Nephron progenitor cell (in vitro differentiated cells): ENCODE measurements around the gene CDK14.

Experiments used
- DNase-seq: peaks from one replicate; pipeline ENCODE4 v3.0.0; 2021
- H3K27ac Mint-ChIP-seq: 2 replicates; pipeline ENCODE4 v1.8.0; 2021; ENCODE audit warnings: mild to moderate bottlenecking, moderate library complexity, mixed read lengths
- H3K27me3 Mint-ChIP-seq: 2 replicates; pipeline ENCODE4 v1.8.0; 2021; ENCODE audit warnings: mild to moderate bottlenecking, low read depth, mixed read lengths; ENCODE audit not compliant: poor library complexity
- H3K36me3 Mint-ChIP-seq: 2 replicates; pipeline ENCODE4 v1.8.0; 2021; ENCODE audit warnings: low read depth, mixed read lengths
- H3K4me1 Mint-ChIP-seq: 2 replicates; pipeline ENCODE4 v1.8.0; 2021; ENCODE audit warnings: mixed read lengths
- H3K4me3 Mint-ChIP-seq: 2 replicates; pipeline ENCODE4 v1.8.0; 2021; ENCODE audit warnings: mild to moderate bottlenecking, moderate library complexity, mixed read lengths
- H3K9me3 Mint-ChIP-seq: 2 replicates; pipeline ENCODE4 v1.8.0; 2021; ENCODE audit warnings: mild to moderate bottlenecking, moderate library complexity, mixed read lengths
- CTCF ChIP-seq: fragments of 200-600 bp; sonication (generic); IDR thresholded peaks from 2 replicates; pipeline ENCODE4 v1.5.0; 2021; ENCODE audit warnings: antibody characterized with exemption

CDK14 gene

DNA sequence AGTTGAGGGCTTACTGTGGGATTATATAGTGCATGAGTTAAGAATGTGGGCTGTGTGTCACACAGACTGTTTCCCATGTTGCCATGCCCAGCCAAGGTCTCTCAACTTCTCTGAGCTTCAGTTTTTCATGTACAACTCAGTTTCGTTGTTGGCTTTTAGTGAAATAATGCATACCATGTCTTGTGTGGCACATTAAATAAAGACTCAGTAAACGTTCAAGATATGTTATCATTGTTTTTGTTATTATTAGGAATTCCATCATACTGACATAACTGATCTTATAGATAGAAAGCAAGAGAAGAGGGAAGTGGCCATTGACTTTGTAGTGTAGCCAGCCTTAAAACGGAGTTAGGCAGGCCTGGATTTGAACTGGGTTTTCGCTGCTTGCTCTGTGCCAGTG is 2.9 kb downstream of the CDK14 start:
- TF ChIP-seq CTCF: no peak
- Mint-ChIP-seq H3K27ac (no peak overlapping the region), H3K9me3 (no peaks in the 10 kb centered on the region), H3K36me3 (no peaks in the 10 kb centered on the region), H3K4me3 (no peak overlapping the region), H3K27me3 (peaks cover 3% of the 10 kb centered on the region), H3K4me1 (peaks cover 32% of the 10 kb centered on the region)
- no peak for DNase-seq

GRCh38 chr7:90599892-90600555 is 3.9 kb downstream of the CDK14 start:
- H3K27ac Mint-ChIP-seq: no peak overlapping the region
- H3K4me3 Mint-ChIP-seq: no peak overlapping the region
- no peaks in the 10 kb centered on the region for H3K36me3 Mint-ChIP-seq
- H3K27me3 Mint-ChIP-seq: peaks cover 3% of the 10 kb centered on the region
- peaks cover 31% of the 10 kb centered on the region for H3K4me1 Mint-ChIP-seq
- no peak for DNase-seq
- TF ChIP-seq CTCF: no peak
- no peaks in the 10 kb centered on the region for H3K9me3 Mint-ChIP-seq

DNA sequence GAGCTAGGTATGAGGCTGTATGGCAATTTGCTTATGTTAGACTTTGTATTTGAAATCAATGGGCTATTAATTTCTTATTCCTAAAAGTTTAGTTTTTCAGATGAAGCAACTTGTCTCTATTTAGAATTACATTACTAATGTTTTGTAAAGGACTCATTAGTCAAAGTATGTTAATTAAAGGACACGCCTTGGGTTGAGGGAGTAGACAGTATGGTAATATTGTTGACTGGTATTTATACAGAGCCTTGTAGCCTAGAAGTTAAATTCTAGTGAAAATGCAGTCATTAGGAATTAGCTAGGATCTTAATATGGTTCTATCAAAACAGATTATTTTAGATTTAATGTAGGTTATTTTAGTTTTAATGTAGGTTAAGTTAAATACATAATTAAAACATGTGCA is 6.2 kb downstream of the CDK14 start:
- H3K4me1 Mint-ChIP-seq: peaks cover 30% of the 10 kb centered on the region
- H3K27ac Mint-ChIP-seq: no peak overlapping the region
- no peak for TF ChIP-seq CTCF
- H3K9me3 Mint-ChIP-seq: no peaks in the 10 kb centered on the region
- H3K27me3 Mint-ChIP-seq: peaks cover 2% of the 10 kb centered on the region
- no peak overlapping the region for H3K4me3 Mint-ChIP-seq
- H3K36me3 Mint-ChIP-seq: peaks cover 5% of the 10 kb centered on the region
- no peak for DNase-seq

GRCh38 chr7:90603346-90603745 is 7.2 kb downstream of the CDK14 start:
- Mint-ChIP-seq H3K4me3 (no peak overlapping the region), H3K4me1 (peaks cover 19% of the 10 kb centered on the region), H3K27ac (no peak overlapping the region), H3K36me3 (peaks cover 5% of the 10 kb centered on the region), H3K27me3 (peaks cover 2% of the 10 kb centered on the region), H3K9me3 (no peaks in the 10 kb centered on the region)
- DNase-seq: no peak
- no peak for TF ChIP-seq CTCF

DNA sequence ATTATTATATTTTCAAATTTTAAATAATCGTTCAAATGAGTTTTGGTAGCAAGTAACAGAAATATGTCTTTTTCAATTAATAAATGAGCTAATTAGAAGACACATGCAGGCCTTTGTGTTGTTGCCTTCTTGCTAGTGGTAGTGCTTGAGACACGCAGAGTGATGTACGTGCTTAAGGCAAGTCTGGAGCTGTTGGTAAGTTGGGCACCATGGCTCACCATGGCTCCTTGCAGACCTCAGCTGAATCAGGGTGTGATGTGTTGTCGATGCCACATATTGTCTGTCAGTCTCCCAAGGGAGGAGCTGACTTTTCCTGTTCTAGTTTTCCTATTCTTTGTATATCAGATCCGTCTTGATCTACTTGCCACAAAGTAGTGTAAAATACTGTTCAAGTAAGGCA is 8.3 kb downstream of the CDK14 start:
- DNase-seq: no peak
- H3K9me3 Mint-ChIP-seq: no peaks in the 10 kb centered on the region
- H3K4me1 Mint-ChIP-seq: peaks cover 19% of the 10 kb centered on the region
- peaks cover 2% of the 10 kb centered on the region for H3K27me3 Mint-ChIP-seq
- peaks cover 5% of the 10 kb centered on the region for H3K36me3 Mint-ChIP-seq
- H3K27ac Mint-ChIP-seq: no peak overlapping the region
- no peak for TF ChIP-seq CTCF
- H3K4me3 Mint-ChIP-seq: no peak overlapping the region

DNA sequence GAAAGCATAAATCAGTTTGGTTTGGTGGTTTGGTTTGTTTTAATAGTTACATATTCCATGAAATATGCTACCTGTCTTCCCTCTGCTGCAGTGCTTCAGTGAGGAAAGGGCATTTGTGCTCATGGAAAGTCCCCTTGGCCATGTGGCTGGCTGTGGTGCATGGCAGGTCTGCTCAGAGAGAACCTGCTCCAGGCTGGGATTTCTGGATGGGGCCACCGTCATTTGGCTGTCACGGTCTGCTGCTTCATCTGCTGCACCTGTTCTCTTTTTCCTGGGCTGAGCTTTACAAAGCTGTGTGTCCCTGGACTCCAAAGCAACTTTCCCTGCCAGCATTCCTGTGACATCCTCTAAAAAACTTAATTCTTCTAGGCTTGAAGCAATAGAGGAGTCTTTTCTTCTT is 8.9 kb downstream of the CDK14 start:
- Mint-ChIP-seq H3K36me3 (peaks cover 5% of the 10 kb centered on the region), H3K27me3 (peaks cover 2% of the 10 kb centered on the region), H3K4me3 (no peak overlapping the region), H3K27ac (no peak overlapping the region), H3K4me1 (peaks cover 19% of the 10 kb centered on the region), H3K9me3 (no peaks in the 10 kb centered on the region)
- no peak for TF ChIP-seq CTCF
- DNase-seq: peak; percentile 24
